ENCODE measurements around the gene MADD. TPM values are rescaled to one million over a fixed set of nuclear protein-coding genes. Genes with fewer than 3 reads are reported as not detected.

MADD gene
- total RNA-seq, 1 experiment from 2014 or later: 132 TPM

DNA sequence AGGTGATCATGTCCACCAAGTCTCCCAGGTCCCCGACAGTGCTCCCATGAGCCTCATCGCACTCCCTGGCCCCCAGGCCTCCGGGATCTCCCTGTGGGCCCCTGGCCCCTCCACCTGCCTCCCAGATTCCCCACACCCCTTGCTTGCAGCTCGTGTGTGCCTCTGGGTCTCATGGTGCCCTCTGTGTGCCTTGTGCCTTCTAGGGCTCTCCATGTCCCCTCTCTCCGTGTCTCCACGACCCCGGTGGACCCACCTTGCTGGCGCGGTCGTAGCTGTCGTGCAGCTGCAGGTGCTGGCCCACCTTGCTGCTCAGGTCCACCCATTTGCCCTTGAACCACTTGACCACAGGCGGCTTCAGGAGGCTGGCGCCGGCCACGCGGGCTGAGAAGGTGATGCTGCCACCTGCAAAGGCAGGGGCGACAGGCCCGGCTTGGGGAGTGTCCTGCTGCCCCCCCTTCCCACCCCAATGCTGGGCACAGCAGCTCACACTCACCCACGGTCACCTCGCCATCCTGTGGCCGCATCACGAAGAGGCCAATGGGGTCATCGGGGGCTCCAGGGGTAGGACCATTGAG lies 79.7 kb downstream of the MADD start:
- no peaks in the 10 kb centered on the region for H3K27me3 ChIP-seq (replicated peaks; ENCODE audit: insufficient read depth, low read depth, low read length, poor library complexity)
- no peaks in the 10 kb centered on the region for H3K4me1 ChIP-seq (ENCODE audit: insufficient read depth, low read length, poor library complexity, severe bottlenecking)
- H3K4me3 ChIP-seq (ENCODE audit: low read depth, low read length, poor library complexity, severe bottlenecking): no peak overlapping the region
- intact Hi-C loops (cut with micrococcal nuclease; ENCODE audit: unreplicated experiment): loop anchor here (1.0 to 10.0 kb wide), 2 partner anchors 172 to 965 kb away; partner anchors contain the start of gene MDK
- no peaks in the 10 kb centered on the region for H3K36me3 ChIP-seq (ENCODE audit: insufficient read depth, low read length, poor library complexity, severe bottlenecking)
- no peak overlapping the region for H3K27ac ChIP-seq (ENCODE audit: low read depth, low read length, poor library complexity, severe bottlenecking)
- DNase-seq (ENCODE audit: low spot score): no peak
- H3K9me3 ChIP-seq (ENCODE audit: low read depth, low read length, poor library complexity, severe bottlenecking): no peaks in the 10 kb centered on the region
- ChIA-PET POLR2A (ENCODE audit: low non-redundant PET) (interaction anchor here (0.6 kb wide), 1 partner anchor 619 kb away, joined by 4 read pairs; no protein-coding TSS in a partner anchor), CTCF (interaction anchor here (0.6 to 0.7 kb wide), 3 partner anchors 11 to 224 kb away, joined by 3 to 9 read pairs (median 6); partner anchors contain the start of gene DDB2)
- no peak for TF ChIP-seq EZH2 (IDR thresholded peaks at IDR 0.05; ENCODE audit: borderline replicate concordance, low read depth, low read length, poor library complexity, severe bottlenecking)
- TF ChIP-seq, protein P1, sequence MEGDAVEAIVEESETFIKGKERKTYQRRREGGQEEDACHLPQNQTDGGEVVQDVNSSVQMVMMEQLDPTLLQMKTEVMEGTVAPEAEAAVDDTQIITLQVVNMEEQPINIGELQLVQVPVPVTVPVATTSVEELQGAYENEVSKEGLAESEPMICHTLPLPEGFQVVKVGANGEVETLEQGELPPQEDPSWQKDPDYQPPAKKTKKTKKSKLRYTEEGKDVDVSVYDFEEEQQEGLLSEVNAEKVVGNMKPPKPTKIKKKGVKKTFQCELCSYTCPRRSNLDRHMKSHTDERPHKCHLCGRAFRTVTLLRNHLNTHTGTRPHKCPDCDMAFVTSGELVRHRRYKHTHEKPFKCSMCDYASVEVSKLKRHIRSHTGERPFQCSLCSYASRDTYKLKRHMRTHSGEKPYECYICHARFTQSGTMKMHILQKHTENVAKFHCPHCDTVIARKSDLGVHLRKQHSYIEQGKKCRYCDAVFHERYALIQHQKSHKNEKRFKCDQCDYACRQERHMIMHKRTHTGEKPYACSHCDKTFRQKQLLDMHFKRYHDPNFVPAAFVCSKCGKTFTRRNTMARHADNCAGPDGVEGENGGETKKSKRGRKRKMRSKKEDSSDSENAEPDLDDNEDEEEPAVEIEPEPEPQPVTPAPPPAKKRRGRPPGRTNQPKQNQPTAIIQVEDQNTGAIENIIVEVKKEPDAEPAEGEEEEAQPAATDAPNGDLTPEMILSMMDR (conservative IDR thresholded peaks at IDR 0.05; ENCODE audit: low read depth, low read length): no peak
- BruUV-seq (replicated peaks): no TSS peak

DNA sequence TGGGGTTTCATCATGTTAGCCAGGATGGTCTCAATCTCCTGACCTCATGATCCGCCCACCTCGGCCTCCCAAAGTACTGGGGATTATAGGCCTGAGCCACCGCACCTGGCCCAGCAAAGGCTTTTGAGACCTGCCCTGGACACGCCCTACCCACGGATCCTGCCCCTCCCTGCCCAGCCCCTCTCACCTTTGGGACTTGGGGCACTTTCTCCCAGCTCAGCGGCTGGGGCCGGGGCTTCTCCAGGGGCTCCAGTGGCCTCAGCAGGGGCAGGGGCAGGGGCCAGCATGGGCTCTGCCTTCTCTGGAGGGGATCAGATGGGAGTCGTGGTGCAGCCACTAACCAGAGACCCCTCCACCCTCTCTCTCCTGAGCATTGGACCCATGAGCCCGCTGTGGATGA lies 80.4 kb downstream of the MADD start:
- no peaks in the 10 kb centered on the region for H3K36me3 ChIP-seq (ENCODE audit: insufficient read depth, low read length, poor library complexity, severe bottlenecking)
- TF ChIP-seq, protein P1 (conservative IDR thresholded peaks at IDR 0.05; ENCODE audit: low read depth, low read length): no peak
- TF ChIP-seq EZH2 (IDR thresholded peaks at IDR 0.05; ENCODE audit: borderline replicate concordance, low read depth, low read length, poor library complexity, severe bottlenecking): no peak
- intact Hi-C loops (cut with micrococcal nuclease; ENCODE audit: unreplicated experiment): loop anchor here (10.0 kb wide), 1 partner anchor 966 kb away; the partner anchor contains the start of gene MDK
- peaks cover 5% of the 10 kb centered on the region for H3K4me1 ChIP-seq (ENCODE audit: insufficient read depth, low read length, poor library complexity, severe bottlenecking)
- DNase-seq (ENCODE audit: low spot score): no peak
- BruUV-seq (replicated peaks): no TSS peak
- CTCF ChIA-PET: no interaction called here
- POLR2A ChIA-PET (ENCODE audit: low non-redundant PET): interaction anchor here (0.6 kb wide), 1 partner anchor 619 kb away, joined by 4 read pairs; no protein-coding TSS in a partner anchor
- H3K4me3 ChIP-seq (ENCODE audit: low read depth, low read length, poor library complexity, severe bottlenecking): no peak overlapping the region
- no peaks in the 10 kb centered on the region for H3K27me3 ChIP-seq (replicated peaks; ENCODE audit: insufficient read depth, low read depth, low read length, poor library complexity)
- no peaks in the 10 kb centered on the region for H3K9me3 ChIP-seq (ENCODE audit: low read depth, low read length, poor library complexity, severe bottlenecking)
- no peak overlapping the region for H3K27ac ChIP-seq (ENCODE audit: low read depth, low read length, poor library complexity, severe bottlenecking)

DNA sequence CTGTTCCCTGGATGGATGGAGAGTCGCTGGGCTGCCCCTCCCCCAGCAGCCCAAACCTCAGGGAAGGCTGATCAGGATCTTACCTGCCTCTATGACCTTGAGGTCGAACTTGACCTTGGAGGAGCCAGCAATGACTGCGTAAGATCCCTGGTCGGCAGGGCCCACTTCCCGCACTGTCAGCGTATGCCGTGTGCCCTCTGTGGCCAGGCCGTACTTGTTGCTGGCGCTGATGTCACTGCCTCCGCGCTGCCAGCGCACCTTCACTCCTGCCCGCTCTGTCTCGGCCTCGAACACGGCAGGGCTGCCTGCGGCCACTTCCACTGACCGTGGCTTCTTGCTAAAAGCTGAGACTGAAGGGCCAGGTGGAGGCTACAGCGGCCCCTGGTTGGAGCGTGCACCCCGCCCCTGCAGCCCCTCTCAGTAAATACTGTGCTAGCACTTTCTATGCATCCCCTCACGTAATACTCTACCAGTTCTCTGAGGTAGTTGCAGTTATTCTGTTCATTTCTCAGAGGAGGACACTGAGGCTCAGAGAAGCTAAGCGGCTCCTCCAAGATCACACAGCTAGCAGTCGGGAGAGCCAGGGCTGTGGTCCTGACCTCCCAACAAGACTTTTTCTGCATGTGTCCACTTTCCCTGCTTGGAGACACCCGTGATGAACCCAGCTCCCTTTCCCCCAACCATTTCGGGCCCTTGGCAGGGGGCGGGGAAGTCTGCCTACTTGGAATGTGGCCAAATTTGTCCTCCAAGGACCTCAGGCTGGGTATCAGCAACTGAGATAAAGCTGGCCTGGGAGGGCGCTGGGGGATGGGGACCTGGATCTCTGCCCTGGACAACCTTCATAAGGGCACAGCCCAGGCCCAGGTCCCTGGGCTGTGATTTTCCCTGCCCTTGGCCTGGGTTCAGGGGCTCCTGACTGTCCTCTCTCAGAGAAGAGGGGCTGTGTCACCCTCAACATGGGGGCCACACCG lies 81.5 kb downstream of the MADD start:
- ChIA-PET POLR2A (ENCODE audit: low non-redundant PET) (no interaction called here), CTCF (interaction anchor here (0.6 kb wide), 2 partner anchors 92 to 188 kb away, joined by 3 to 4 read pairs; no protein-coding TSS in a partner anchor)
- H3K4me1 ChIP-seq (ENCODE audit: insufficient read depth, low read length, poor library complexity, severe bottlenecking): peaks cover 5% of the 10 kb centered on the region
- no peak for DNase-seq (ENCODE audit: low spot score)
- TF ChIP-seq, protein P1 (conservative IDR thresholded peaks at IDR 0.05; ENCODE audit: low read depth, low read length): no peak
- no peak for TF ChIP-seq EZH2 (IDR thresholded peaks at IDR 0.05; ENCODE audit: borderline replicate concordance, low read depth, low read length, poor library complexity, severe bottlenecking)
- H3K36me3 ChIP-seq (ENCODE audit: insufficient read depth, low read length, poor library complexity, severe bottlenecking): no peaks in the 10 kb centered on the region
- H3K9me3 ChIP-seq (ENCODE audit: low read depth, low read length, poor library complexity, severe bottlenecking): no peaks in the 10 kb centered on the region
- intact Hi-C loops (cut with micrococcal nuclease; ENCODE audit: unreplicated experiment): loop anchor here (10.0 kb wide), 1 partner anchor 967 kb away; the partner anchor contains the start of gene MDK
- no peak overlapping the region for H3K4me3 ChIP-seq (ENCODE audit: low read depth, low read length, poor library complexity, severe bottlenecking)
- no TSS peak for BruUV-seq (replicated peaks)
- H3K27ac ChIP-seq (ENCODE audit: low read depth, low read length, poor library complexity, severe bottlenecking): no peak overlapping the region
- no peaks in the 10 kb centered on the region for H3K27me3 ChIP-seq (replicated peaks; ENCODE audit: insufficient read depth, low read depth, low read length, poor library complexity)

Data from A673 (cell line).